ENCODE results near the gene OTUB1.
"Not testable (repeated sequence)": the region's sequence is repeated elsewhere in the genome, so short reads cannot be mapped to it uniquely, and the experiment has no call there.

The OTUB1 gene

GRCh38 chr11:63986156-63986931 lies at the start of gene OTUB1:
TSS of gene OTUB1 (plus strand) at chr11:63986438. CDS start at chr11:63986457, 19 bp downstream.
- peak; percentile 92 for DNase-seq

GRCh38 chr11:63937713-63938478 lies 48.3 kb upstream of the OTUB1 start:
- DNase-seq, result peak; percentile 64

- DNase-seq, result peak; percentile 95
These were observed 47.5 kb upstream of the OTUB1 start, which contains the start of gene NAA40 for GRCh38 chr11:63938479-63939396. TSS of gene NAA40 (plus strand) at chr11:63939002. CDS start at chr11:63939097, 95 bp downstream.

GRCh38 chr11:63939397-63939891 lies 46.8 kb upstream of the OTUB1 start:
- DNase-seq, result no peak

- DNase-seq, result no peak
These were observed 45.5 kb upstream of the OTUB1 start for GRCh38 chr11:63940786-63941185.

GRCh38 chr11:63941901-63942300 lies 44.3 kb upstream of the OTUB1 start:
- no peak for DNase-seq

GRCh38 chr11:63942803-63943202 lies 43.4 kb upstream of the OTUB1 start:
- DNase-seq, result no peak

- DNase-seq, result no peak
These were observed 41.3 kb upstream of the OTUB1 start for GRCh38 chr11:63944987-63945386.

GRCh38 chr11:63945477-63946163 lies 40.6 kb upstream of the OTUB1 start:
- peak; percentile 54 for DNase-seq

GRCh38 chr11:63951779-63952536 lies 34.3 kb upstream of the OTUB1 start:
- peak; percentile 49 for DNase-seq

- no peak for DNase-seq
These were observed 33.7 kb upstream of the OTUB1 start for GRCh38 chr11:63952570-63952969.

GRCh38 chr11:63958008-63958407 lies 28.2 kb upstream of the OTUB1 start:
- DNase-seq, result no peak

- no peak for DNase-seq
These were observed 24.4 kb upstream of the OTUB1 start for GRCh38 chr11:63961608-63962412.

GRCh38 chr11:63963895-63964294 lies 22.3 kb upstream of the OTUB1 start:
- not testable (repeated sequence) for DNase-seq

GRCh38 chr11:63966444-63966843 lies 19.8 kb upstream of the OTUB1 start:
- DNase-seq, result no peak

GRCh38 chr11:63969461-63969860 lies 16.8 kb upstream of the OTUB1 start:
- no peak for DNase-seq

GRCh38 chr11:63970902-63971301 lies 15.3 kb upstream of the OTUB1 start:
- no peak for DNase-seq

- DNase-seq, result not testable (repeated sequence)
These were observed 12.4 kb upstream of the OTUB1 start for GRCh38 chr11:63973912-63974258.

- DNase-seq, result peak; percentile 95
These were observed 11.7 kb upstream of the OTUB1 start, which contains the start of gene COX8A for GRCh38 chr11:63974259-63975143. TSS of gene COX8A (plus strand) at chr11:63974620. CDS start at chr11:63974681, 61 bp downstream.
